ENCODE measurements around the gene ARID5A.

ARID5A gene, protein sequence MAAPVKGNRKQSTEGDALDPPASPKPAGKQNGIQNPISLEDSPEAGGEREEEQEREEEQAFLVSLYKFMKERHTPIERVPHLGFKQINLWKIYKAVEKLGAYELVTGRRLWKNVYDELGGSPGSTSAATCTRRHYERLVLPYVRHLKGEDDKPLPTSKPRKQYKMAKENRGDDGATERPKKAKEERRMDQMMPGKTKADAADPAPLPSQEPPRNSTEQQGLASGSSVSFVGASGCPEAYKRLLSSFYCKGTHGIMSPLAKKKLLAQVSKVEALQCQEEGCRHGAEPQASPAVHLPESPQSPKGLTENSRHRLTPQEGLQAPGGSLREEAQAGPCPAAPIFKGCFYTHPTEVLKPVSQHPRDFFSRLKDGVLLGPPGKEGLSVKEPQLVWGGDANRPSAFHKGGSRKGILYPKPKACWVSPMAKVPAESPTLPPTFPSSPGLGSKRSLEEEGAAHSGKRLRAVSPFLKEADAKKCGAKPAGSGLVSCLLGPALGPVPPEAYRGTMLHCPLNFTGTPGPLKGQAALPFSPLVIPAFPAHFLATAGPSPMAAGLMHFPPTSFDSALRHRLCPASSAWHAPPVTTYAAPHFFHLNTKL

GRCh38 chr2:96536445-96537065, at the start of gene ARID5A:
Gene ARID5A (plus strand): TSS chr2:96536752. CDS start chr2:96536827, 75 bp downstream.
- H3K4me1 ChIP-seq (ENCODE audit: insufficient read depth, poor library complexity, severe bottlenecking): peaks cover 36% of the 10 kb centered on the region
- no peak for TF ChIP-seq CTCF (IDR thresholded peaks at IDR 0.05; ENCODE audit: poor library complexity, severe bottlenecking)
- no peaks in the 10 kb centered on the region for H3K36me3 ChIP-seq (ENCODE audit: low read depth)
- no peaks in the 10 kb centered on the region for H3K27me3 ChIP-seq (ENCODE audit: insufficient read depth, poor library complexity, severe bottlenecking)
- ATAC-seq (ENCODE audit: low read depth): peak; percentile 74
- no peaks in the 10 kb centered on the region for H3K9me3 ChIP-seq (ENCODE audit: severe bottlenecking)
- no peak within 1 kb of the TSS for H3K27ac ChIP-seq (ENCODE audit: poor library complexity, severe bottlenecking)
- H3K4me3 ChIP-seq (ENCODE audit: severe bottlenecking): peak within 1 kb of the TSS; percentile 74
- peak; percentile 91 for DNase-seq (ENCODE audit: low spot score)

- ATAC-seq (ENCODE audit: low read depth) (no peak), DNase-seq (ENCODE audit: low spot score) (no peak)
- no peak overlapping the region for H3K4me3 ChIP-seq (ENCODE audit: severe bottlenecking)
- H3K27ac ChIP-seq (ENCODE audit: poor library complexity, severe bottlenecking): no peak overlapping the region
- no peak for TF ChIP-seq CTCF (IDR thresholded peaks at IDR 0.05; ENCODE audit: poor library complexity, severe bottlenecking)
- H3K9me3 ChIP-seq (ENCODE audit: severe bottlenecking): no peaks in the 10 kb centered on the region
- H3K4me1 ChIP-seq (ENCODE audit: insufficient read depth, poor library complexity, severe bottlenecking): peaks cover 7% of the 10 kb centered on the region
- no peaks in the 10 kb centered on the region for H3K27me3 ChIP-seq (ENCODE audit: insufficient read depth, poor library complexity, severe bottlenecking)
- H3K36me3 ChIP-seq (ENCODE audit: low read depth): no peaks in the 10 kb centered on the region
Observed at GRCh38 chr2:96489261-96489660, 47.3 kb upstream of the ARID5A start.

DNA sequence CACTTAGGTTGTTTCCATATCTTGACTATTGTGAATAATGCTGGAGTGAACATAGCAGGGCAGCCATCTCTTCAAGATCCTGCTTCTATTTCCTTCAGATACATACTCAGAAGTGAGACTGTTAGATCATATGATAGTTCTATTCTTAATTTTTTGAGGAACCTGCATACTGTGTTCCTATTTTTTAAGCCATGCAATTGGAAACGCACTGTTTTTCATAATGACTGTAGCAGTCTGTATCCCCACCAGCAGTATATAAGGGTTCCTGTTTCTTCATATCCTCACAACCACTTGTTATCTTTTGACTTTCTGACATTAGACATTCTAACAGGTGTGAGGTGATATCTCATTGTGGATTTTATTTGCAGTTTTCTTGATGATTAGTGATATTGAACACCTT, 46.9 kb upstream of the ARID5A start:
- Histone ChIP-seq H3K9me3 (ENCODE audit: severe bottlenecking) (no peaks in the 10 kb centered on the region), H3K4me3 (ENCODE audit: severe bottlenecking) (no peak overlapping the region), H3K27me3 (ENCODE audit: insufficient read depth, poor library complexity, severe bottlenecking) (no peaks in the 10 kb centered on the region), H3K27ac (ENCODE audit: poor library complexity, severe bottlenecking) (no peak overlapping the region), H3K36me3 (ENCODE audit: low read depth) (no peaks in the 10 kb centered on the region), H3K4me1 (ENCODE audit: insufficient read depth, poor library complexity, severe bottlenecking) (peaks cover 7% of the 10 kb centered on the region)
- TF ChIP-seq CTCF (IDR thresholded peaks at IDR 0.05; ENCODE audit: poor library complexity, severe bottlenecking): no peak
- DNase-seq (ENCODE audit: low spot score): no peak
- no peak for ATAC-seq (ENCODE audit: low read depth)

DNA sequence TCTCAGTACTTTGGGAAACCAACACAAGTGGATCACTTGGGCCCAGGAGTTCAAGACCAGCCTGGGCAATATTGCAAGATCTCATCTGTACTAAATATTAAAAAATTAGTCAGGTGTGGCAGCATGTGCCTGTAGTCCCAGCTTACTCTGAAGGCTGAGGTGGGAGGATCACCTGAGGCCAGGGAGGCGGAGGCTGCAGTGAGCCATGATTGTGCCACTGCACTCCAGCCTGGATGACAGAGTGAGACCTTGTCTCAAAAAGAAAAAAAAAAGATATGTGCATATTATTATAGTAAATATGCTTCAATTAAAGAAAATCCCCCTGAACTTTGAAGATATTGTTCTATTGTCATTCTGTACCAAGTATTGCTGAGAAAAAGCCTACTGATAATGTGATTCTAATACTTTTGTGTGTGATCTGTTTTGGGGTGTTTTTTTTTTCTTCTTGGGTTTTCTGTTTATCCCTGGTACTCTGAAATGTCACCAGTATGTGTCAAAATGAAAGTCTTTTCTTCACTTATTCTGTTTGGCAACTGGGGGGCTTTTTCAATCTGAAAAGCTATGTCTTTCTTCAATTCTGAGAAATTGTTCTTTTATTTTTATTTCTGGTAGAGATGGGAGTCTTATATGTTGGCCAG, 44.6 kb upstream of the ARID5A start:
- no peak for ATAC-seq (ENCODE audit: low read depth)
- Histone ChIP-seq H3K9me3 (ENCODE audit: severe bottlenecking) (no peaks in the 10 kb centered on the region), H3K4me1 (ENCODE audit: insufficient read depth, poor library complexity, severe bottlenecking) (no peaks in the 10 kb centered on the region), H3K27ac (ENCODE audit: poor library complexity, severe bottlenecking) (no peak overlapping the region), H3K4me3 (ENCODE audit: severe bottlenecking) (no peak overlapping the region), H3K36me3 (ENCODE audit: low read depth) (no peaks in the 10 kb centered on the region), H3K27me3 (ENCODE audit: insufficient read depth, poor library complexity, severe bottlenecking) (no peaks in the 10 kb centered on the region)
- no peak for DNase-seq (ENCODE audit: low spot score)
- TF ChIP-seq CTCF (IDR thresholded peaks at IDR 0.05; ENCODE audit: poor library complexity, severe bottlenecking): no peak
